ENCODE results near the gene ICAM5.

The ICAM5 gene

DNA sequence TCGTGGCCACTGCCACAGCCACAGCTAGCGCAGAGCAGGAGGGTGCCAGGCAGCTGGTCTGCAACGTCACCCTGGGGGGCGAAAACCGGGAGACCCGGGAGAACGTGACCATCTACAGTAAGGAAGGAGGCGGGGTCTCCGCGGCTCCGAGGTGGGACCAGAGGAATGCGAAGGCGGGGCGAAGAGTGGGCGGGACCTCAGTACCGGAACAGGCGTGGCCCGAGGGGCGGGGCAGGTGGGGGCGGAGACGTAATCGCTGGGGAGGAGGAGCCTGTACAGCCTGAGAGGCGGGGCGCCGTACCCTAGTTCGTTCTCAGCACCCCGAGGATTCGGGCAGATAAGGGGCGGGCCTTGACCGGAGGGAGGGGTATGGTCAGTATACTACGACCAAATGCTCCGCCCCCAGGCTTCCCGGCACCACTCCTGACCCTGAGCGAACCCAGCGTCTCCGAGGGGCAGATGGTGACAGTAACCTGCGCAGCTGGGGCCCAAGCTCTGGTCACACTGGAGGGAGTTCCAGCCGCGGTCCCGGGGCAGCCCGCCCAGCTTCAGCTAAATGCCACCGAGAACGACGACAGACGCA is 2.5 kb downstream of the ICAM5 start:
- DNase-seq (ENCODE audit: low read depth in 2 of 2), result peak; percentile 36 to 38

DNA sequence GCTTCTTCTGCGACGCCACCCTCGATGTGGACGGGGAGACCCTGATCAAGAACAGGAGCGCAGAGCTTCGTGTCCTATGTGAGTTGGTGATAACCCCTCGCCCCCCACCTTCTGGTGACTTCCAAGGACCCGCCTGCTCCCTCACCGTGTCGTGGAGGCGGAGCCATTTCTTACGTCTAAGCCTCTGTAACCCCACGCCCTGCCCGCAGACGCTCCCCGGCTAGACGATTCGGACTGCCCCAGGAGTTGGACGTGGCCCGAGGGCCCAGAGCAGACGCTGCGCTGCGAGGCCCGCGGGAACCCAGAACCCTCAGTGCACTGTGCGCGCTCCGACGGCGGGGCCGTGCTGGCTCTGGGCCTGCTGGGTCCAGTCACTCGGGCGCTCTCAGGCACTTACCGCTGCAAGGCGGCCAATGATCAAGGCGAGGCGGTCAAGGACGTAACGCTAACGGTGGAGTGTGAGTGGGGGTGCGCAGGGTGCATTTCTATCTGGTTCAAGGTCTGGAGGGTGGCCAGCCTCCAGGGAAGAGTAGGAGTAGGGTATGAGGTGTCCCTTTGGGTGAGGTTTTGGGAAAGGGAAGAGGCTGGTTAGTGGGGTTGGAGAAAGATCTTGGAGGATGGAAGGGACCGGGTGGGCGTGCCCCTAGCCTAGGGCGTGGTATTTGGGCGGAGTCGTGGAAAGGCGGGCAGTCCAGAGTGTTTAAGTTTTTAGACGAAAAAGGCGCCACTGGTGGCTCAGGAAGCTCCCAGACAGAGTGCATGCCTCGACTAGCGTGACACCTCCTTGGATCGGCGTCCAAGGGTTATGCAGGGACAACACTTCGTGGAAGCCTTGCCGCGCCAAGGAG is 3.3 kb downstream of the ICAM5 start:
- DNase-seq (ENCODE audit: low read depth in 2 of 2), result no peak

DNA sequence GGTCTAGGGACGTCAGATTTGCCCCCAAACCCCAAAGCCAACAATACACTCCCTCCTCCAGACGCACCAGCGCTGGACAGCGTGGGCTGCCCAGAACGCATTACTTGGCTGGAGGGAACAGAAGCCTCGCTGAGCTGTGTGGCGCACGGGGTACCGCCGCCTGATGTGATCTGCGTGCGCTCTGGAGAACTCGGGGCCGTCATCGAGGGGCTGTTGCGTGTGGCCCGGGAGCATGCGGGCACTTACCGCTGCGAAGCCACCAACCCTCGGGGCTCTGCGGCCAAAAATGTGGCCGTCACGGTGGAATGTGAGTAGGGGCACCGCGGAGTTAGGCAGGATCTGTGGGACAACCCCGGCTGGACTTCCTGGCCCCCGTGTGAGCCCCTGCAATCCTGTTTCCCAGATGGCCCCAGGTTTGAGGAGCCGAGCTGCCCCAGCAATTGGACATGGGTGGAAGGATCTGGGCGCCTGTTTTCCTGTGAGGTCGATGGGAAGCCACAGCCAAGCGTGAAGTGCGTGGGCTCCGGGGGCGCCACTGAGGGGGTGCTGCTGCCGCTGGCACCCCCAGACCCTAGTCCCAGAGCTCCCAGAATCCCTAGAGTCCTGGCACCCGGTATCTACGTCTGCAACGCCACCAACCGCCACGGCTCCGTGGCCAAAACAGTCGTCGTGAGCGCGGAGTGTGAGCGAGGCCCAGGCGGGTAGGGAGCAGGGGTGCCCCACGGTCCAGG is 4.0 kb downstream of the ICAM5 start:
- no peak for DNase-seq (ENCODE audit: low read depth in 2 of 2)

DNA sequence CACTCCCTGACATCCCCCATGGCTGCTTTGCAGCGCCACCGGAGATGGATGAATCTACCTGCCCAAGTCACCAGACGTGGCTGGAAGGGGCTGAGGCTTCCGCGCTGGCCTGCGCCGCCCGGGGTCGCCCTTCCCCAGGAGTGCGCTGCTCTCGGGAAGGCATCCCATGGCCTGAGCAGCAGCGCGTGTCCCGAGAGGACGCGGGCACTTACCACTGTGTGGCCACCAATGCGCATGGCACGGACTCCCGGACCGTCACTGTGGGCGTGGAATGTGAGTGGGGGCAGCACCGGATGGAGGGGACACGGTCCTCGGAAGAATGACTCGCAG is 4.6 kb downstream of the ICAM5 start:
- no peak for DNase-seq (ENCODE audit: low read depth in 2 of 2)

DNA sequence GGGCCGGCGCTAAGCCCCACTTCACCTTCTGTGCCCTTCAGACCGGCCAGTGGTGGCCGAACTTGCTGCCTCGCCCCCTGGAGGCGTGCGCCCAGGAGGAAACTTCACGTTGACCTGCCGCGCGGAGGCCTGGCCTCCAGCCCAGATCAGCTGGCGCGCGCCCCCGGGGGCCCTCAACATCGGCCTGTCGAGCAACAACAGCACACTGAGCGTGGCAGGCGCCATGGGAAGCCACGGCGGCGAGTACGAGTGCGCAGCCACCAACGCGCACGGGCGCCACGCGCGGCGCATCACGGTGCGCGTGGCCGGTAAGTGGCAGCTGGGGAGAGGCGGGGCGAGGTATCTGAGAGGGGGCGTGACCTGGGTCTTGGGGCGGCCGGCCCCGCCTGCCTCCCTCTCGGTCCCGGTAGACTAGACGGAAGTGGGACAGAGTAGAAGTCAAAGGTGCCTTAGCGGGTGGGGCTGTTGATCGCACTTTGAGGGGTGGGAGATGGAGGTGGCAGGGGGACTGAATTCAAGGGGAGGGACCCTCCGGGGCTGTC is 5.6 kb downstream of the ICAM5 start:
- DNase-seq (ENCODE audit: low read depth in 2 of 2), result no peak

DNA sequence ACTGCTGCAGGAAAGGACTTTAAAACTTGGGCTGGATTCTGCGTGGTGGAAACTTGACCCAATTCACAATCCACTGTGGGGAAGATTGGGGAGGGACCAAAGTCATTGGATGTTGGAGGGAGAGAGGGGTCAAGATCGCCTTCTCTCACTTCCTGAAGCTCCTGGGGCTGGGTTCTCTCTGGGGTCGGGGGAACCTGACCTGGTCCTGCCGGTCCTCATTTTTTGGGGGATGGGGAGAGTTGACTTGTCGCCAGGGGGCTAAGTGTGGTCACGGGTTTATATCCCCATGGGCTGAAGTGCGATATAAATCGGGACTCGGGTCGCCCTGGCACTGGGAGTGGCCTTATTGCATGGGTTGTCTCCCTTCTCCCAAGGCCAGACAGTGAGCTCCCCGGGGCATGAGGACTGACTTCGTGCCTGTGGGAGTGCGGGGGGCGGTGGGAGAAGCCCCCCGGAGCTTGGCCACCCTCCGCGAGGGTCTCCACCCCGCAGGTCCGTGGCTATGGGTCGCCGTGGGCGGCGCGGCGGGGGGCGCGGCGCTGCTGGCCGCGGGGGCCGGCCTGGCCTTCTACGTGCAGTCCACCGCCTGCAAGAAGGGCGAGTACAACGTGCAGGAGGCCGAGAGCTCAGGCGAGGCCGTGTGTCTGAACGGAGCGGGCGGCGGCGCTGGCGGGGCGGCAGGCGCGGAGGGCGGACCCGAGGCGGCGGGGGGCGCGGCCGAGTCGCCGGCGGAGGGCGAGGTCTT is 6.3 kb downstream of the ICAM5 start:
- no peak for DNase-seq (ENCODE audit: low read depth in 2 of 2)

DNA sequence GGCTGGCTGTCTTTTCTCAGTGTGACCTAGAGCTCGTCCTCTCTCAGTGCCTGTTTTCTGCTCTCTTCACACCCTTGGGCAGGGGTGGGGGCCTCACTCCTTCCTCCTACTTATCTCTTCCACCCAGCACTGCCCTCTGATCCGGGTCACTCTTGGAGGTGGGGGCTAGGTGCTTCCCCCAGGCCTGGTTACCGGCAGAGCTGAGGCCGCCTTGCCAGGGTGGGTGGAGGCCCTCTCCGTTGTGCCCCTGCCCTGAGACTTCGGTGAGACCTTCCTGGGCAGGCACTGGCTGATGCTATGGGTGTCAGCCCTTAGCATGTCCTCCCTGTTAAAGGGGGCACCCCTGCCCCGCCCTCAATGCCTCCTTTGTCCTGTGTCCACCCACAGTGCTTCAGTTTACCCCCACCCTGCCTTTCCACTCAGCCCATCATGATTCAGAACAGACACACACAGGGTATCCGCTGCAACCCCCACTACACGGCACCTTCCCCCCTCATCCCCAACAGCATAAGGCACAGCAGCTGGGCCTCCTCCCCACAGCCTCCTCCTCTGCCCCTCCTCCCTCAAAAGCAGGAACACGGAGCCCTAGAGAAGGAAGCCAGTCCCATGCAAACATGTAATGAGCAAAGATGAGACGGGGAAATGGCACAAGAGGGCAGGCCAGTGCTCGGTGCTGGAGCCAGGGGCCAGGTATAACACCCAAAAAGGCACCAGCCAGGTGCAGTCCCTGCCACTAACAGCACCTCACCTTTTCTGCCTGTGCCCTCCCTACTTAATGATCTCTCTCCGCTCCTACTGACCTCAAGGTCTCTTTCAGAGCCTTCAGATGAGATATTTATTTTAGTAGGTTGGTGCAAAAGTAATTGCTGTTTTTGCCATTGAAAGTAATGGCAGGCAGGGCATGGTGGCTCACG is 10.1 kb downstream of the ICAM5 start:
- DNase-seq (ENCODE audit: low read depth in 2 of 2), result no peak

DNA sequence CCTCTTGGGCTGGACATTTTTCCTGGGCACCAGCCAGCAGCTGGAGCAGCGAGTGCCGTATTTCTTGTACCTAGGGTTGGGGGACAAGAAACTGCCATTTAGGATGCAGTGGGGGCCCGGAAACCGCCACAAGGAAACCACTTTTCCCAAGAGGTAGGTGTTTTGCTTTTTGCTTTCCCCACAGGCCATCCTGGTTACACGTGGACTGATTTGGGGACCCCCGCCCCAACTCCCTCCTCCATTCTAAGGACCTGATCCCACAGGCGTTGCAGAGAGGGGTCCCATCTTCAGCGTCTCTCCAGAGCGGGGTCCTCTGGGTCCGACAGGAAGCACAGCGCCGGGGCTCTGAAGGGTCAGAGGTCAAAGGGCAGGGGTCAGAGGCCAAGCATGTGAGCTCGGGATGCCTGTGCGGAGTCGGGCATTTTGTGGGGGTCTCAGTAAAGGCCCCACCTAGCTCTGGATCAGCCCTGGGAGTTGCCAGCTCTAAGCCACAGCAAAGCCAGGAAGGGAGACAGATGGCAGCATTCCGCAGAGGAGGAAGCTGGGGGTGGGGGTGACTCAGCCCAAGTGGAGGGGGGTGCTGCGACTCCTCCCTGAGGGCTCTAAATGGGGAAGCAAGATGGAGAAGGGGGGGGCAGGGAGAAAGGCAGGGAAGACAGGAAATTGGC is 15.5 kb downstream of the ICAM5 start:
- DNase-seq (ENCODE audit: low read depth in 2 of 2), result peak; percentile 47

DNA sequence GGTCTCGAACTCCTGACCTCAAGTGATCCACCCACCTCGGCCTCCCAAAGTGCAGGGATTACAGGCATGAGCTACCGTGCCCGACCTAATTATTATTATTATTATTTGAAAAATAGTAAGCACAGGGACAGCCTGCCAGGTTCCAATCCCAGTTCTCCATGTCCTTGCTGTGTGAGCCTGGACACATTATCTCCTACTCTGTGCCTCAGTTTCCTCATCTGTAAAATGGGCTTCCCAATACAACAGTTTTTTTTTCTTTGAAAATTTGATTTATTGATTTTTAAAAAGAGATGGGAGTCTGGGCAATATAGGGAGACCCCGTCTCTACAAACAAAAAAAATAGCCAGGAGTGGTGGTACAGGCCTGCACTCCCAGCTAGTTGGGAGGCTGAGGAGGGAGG is 16.6 kb downstream of the ICAM5 start:
- no peak for DNase-seq (ENCODE audit: low read depth in 2 of 2)

DNA sequence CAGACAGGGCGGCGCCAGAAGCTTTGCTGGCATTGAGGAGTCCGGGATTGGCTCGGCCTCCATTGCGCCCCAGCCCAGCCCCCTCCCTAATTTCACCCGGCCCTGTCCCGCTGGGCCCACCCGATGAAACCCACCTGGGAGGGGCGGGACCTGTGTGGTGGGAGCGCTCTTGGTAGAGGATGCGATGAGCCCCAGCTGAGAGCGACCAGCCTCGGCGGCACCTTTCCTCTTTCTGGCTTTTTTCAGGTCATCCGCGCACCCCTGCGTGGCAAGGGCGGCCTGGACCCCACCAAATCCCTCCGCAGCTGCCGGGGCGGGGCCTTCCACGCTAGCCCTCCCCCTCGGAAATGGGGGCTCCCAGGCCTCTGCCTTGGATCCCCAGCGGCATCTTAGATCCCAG is 19.7 kb downstream of the ICAM5 start, which contains the start of gene ZGLP1:
Gene ZGLP1 (minus strand): TSS at position 393 of the 400 bp plus-strand sequence.
- no peak for DNase-seq (ENCODE audit: low read depth in 2 of 2)

DNA sequence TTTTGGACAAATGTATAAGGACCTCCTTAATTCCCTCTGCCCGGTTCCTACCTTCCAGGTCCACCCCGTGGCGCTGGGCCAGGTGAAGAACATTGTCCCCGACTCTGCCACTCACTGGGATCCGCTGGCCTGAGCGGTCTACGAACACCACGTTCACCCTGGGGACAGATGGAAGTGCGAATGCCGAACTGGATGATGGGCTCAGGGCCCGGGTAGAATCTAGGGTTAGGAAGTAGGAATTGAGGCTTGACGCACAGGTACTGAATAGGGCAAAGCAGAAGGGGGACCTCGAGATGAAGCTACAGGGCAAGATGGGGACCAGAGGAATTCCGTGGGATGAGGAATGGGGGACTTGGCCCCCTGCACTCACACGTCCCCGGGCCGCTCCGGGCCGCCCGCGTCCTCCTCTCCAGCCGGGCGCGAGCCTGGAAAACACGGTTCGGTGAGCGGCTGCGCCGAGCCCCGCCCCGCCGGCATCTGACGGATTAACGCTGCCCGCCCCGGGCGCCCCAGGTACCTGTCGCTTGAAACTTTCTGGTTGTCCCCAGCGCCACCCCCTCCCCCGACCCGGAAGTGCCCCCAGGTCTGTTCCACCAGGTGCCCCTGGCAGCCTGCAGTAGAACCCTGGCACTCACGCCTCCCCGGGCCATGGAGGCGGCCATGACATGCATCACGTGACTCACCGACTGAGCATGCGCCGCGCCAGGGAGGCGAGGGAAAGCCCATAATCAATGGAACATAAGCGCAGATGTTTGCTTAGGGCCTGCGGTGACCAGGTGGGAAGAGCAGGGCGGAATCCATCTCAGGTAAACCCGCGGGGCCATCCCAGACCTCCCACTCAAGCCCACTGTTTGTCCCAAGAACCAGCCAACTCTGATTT is 25.8 kb downstream of the ICAM5 start, which contains the start of gene FDX2:
Gene FDX2 (minus strand): TSS at position 681 of the 880 bp plus-strand sequence. CDS start 19 bp downstream, at position 662.
- DNase-seq (ENCODE audit: low read depth in 2 of 2), result peak; percentile 53

DNA sequence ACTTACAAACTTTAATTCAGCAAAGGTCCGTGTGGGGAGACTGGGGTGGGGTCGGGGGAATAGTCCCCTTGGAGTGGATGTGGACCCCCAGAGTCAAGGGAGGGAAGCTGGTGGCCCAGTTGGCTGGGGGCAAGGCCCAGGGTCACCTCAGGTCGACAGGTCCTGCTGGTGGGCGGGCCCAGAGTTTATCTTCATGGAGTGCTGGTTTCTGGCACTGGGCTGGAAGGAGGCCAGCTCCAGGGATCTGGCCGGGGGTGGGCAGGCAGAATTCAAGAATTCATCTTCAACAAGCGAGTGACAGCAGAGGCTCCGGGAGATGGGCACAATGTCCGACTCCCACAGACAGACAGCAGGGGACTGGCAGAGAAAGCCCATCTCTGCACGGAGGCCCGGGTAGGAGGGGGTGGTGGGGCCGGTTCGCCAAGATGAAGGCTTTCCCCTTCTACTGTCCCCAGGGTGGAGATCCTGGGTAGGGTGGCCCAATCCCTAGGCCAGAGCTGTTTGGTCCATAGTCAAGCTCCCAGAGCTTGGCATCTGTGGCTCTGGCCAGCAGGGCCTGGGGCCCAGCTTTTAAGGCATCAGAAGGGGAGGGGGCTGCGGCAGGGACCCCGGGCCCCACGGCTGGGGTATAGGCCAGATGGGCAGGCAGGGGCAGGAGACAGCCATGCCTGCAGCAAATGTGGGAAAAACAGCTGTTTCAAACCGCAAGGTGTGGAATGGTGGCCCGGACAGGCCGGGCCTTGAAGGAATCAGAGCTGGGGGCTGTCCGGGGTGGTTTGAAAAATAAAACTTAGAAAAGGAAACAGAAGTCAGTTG is 26.7 kb downstream of the ICAM5 start:
- DNase-seq (ENCODE audit: low read depth in 2 of 2), result no peak

DNA sequence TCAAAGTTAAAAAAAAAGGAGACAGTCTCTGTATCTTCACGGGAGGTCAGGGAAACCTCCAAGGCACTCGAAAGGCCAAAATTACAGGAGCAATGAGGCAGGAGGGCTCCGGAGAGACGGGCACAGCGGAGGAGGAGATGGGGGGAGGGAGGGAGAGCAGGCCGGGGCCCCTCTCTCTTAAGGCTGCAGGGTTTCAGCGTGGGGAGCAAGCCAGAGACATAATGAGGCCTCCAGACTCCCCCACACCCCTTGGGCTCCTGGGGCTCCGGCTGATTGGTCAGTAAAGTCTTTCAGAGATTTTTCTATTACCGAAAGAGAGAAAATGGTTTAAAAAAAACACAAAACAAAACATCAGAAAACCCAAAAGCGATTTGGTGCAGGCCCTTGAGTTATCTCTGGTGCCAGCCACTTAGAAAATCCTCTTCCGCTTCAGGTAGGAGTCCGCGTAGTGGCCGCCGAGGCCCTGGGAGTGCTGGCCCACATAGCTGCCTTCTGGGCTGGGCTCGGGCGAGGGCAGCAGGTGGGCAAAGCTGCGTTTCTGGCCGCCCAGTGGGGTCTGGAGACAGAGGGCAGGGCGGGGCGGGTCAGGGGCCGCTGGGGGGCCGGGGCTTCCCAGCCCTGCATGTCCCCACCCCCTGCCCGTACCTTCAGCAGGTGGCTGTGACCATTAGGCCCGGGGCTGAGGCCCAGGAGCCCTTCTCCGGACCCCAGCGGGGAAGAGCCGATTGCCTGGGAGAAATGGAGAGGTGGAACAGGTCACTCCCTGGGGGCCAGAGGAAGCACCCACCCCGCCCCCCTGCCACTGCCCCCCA is 27.5 kb downstream of the ICAM5 start:
- no peak for DNase-seq (ENCODE audit: low read depth in 2 of 2)

DNA sequence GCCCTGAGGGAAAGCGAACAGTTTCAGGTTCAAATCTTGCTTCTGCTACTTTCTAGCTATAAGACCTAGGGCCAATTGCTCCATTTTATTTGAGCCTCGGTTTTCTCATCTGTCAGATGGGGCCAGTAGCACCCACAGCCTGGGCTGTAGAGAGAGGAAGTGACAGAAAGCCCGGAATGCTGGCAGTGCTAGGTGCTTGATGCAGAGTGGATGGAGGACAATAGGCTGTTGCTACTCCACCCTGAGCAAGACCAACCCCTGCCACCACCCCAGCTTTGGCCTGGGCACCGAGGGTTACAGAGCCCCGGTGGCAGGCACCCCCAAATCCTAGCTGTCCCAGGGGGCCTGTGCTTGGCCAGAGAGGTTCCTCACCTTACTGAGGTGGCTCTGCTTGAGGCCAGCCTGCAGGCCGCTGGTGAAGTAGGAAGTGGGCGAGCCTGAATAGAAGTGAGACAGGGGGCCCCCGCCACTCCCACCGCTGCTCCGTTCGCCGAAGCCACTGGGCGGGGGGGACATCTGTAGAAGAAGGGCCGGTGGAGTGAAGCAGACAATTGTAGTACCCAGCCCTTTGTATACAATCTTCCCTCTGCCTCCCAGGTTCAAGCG is 28.2 kb downstream of the ICAM5 start:
- DNase-seq (ENCODE audit: low read depth in 2 of 2), result no peak

DNA sequence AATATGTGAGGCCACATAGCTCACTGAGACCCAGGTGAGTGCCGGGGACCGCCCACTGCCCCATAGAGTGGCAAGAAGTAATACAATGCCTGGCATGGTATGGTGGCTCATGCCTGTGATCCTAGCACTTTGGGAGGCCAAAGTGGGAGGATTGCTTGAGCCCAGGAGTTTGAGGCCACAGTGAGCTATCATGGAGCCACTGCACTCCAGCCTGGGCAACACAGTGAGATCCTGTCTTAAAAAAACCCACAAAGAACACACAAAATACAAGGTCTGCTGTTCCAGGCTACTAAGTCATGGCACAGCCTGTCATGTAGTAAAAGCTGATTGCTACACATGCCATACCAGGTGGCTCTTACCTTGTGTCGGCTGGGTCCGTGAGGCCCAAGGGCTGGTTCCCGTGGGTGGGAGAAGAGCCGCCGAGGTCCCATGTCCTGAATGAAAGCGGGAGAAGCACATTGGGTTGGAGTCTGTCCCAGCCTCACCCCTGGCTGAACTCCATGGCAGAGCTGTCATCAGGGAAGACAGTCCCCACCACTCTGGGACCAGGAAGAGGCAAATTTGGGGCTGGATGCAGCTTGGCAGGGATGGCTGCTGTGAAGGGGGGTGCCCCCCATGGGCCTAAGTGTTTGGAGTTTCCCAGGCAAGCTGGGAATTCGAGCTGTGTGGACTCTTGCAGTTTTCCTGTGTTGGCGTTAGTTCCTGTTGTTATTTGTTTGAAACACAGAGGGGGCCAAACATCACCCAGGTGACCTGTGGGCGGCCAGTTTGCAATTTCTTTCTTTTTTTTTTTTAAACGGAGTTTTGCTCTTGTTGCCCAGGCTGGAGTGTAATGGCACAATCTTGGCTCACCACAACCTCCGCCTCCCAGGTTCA is 29.3 kb downstream of the ICAM5 start:
- DNase-seq (ENCODE audit: low read depth in 2 of 2), result no peak

All from fibroblast of skin of left quadriceps (primary cell).